T-cell (primary cell): ENCODE measurements around the gene NDUFS1. TPM values are rescaled to one million over a fixed set of nuclear protein-coding genes. Genes with fewer than 3 reads are reported as not detected.
"Not testable (repeated sequence)": the region's sequence is repeated elsewhere in the genome, so short reads cannot be mapped to it uniquely, and the experiment has no call there.

Experiments
- ATAC-seq, 4 experiments: fragments of 200-7000 bp in 3 of 4; fragments of 150-1000 bp in 1 of 4; cut with Tn5 transposase; replicated peaks in 1 of 4; 1 replicate in 3 of 4; 2 replicates in 1 of 4; pipeline ENCODE4 v1.10.0; 2021; ENCODE audit warnings: moderate library complexity in 3 of 4, mild to moderate bottlenecking in 2 of 4, moderate number of reproducible peaks in 1 of 4
- CTCF ChIA-PET, 2 donors: fragments of 300-600 bp; sonication (Branson Sonifier 250); formaldehyde crosslinking; loops; one replicate each; lab custom pipeline; 2022; ENCODE audit warnings: antibody characterized with exemption in 2 of 2; lab: Charles Lee
- POLR2A ChIA-PET, 2 donors: fragments of 300-600 bp; sonication (Branson Sonifier 250); formaldehyde crosslinking; loops; one replicate each; lab custom pipeline; 2022; ENCODE audit warnings: antibody characterized with exemption in 2 of 2; lab: Charles Lee
- DNase-seq, 35 experiments: peaks; one replicate each; pipeline versions ENCODE4 v3.0.0 to v3.0.0-alpha.2; 2013 to 2023
- H3K27ac ChIP-seq: one replicate; pipeline ENCODE4 v1.5.1; 2013; ENCODE audit warnings: low read length
- H3K27me3 ChIP-seq, 2 experiments: replicated peaks in 1 of 2; 1 replicate in 1 of 2; 2 replicates in 1 of 2; pipeline versions ENCODE4 v1.6.1 to v1.7.0; 2013; ENCODE audit warnings: low read length in 1 of 2, mixed read lengths in 1 of 2; ENCODE audit not compliant: control insufficient read depth in 2 of 2, insufficient read depth in 2 of 2; ENCODE audit errors: extremely low read depth in 1 of 2
- H3K36me3 ChIP-seq, 2 donors: 1 replicate in 1 of 2; 2 replicates in 1 of 2; pipeline versions ENCODE4 v1.6.1 to v1.7.0; 2013; ENCODE audit warnings: low read length in 1 of 2; ENCODE audit not compliant: control insufficient read depth in 2 of 2, insufficient read depth in 1 of 2; ENCODE audit errors: extremely low read depth in 1 of 2
- H3K4me1 ChIP-seq, 2 experiments: 1 replicate in 1 of 2; 2 replicates in 1 of 2; pipeline versions ENCODE4 v1.6.1 to v1.7.0; 2013; ENCODE audit warnings: low read length in 2 of 2, mixed read lengths in 1 of 2; ENCODE audit not compliant: insufficient read depth in 2 of 2, control insufficient read depth in 1 of 2; ENCODE audit errors: extremely low read depth in 1 of 2
- H3K4me3 ChIP-seq, 2 donors: 1 replicate in 1 of 2; 2 replicates in 1 of 2; pipeline versions ENCODE4 v1.5.1 to v1.7.0; 2013; ENCODE audit warnings: mild to moderate bottlenecking in 2 of 2, low read length in 1 of 2, moderate library complexity in 1 of 2; ENCODE audit not compliant: control insufficient read depth in 1 of 2; ENCODE audit errors: extremely low read depth in 1 of 2
- H3K9me3 ChIP-seq: 2 replicates; pipeline ENCODE4 v1.7.0; 2013
- H3K27ac Mint-ChIP-seq, 2 donors: one replicate each; pipeline ENCODE4 v1.8.0; 2020 to 2021; ENCODE audit warnings: mild to moderate bottlenecking in 2 of 2, mixed read lengths in 2 of 2
- H3K27me3 Mint-ChIP-seq, 2 donors: one replicate each; pipeline ENCODE4 v1.8.0; 2021 to 2022; ENCODE audit warnings: mixed read lengths in 2 of 2
- H3K36me3 Mint-ChIP-seq: one replicate; pipeline ENCODE4 v1.8.0; 2021; ENCODE audit warnings: mixed read lengths
- H3K4me1 Mint-ChIP-seq, 3 donors: one replicate each; pipeline ENCODE4 v1.8.0; 2020 to 2022; ENCODE audit warnings: mixed read lengths in 3 of 3, mild to moderate bottlenecking in 1 of 3
- H3K4me3 Mint-ChIP-seq, 3 donors: one replicate each; pipeline ENCODE4 v1.8.0; 2020 to 2022; ENCODE audit warnings: mild to moderate bottlenecking in 3 of 3, mixed read lengths in 3 of 3, moderate library complexity in 3 of 3
- H3K9me3 Mint-ChIP-seq, 3 donors: one replicate each; pipeline ENCODE4 v1.8.0; 2020 to 2022; ENCODE audit warnings: mixed read lengths in 3 of 3
- WGBS: methylation state at CpG from one replicate; pipeline ENCODE4 v1.1.5; 2013; ENCODE audit warnings: missing lambda C conversion rate; ENCODE audit not compliant: insufficient coverage; 5-methylcytosine and 5-hydroxymethylcytosine counted together
- total RNA-seq, 35 experiments: library from RNA in 6 of 35; stranded (reverse) in 6 of 35; fragments of 120-200 nt in 1 of 35; gene quantifications; one replicate each; pipeline versions ENCODE4 v1.2.1 to v1.2.4 and lab custom pipeline; 2013 to 2026

NDUFS1 gene
- total RNA-seq (10 to 100 TPM; 42.1 to 58.1 (median 51.4) TPM), total RNA-seq (lab: John Stamatoyannopoulos, UW) (47.9 to 172 (median 103) reads per million in 29 experiments)
- total RNA-seq (2013), result 58.5 TPM

- Histone ChIP-seq H3K36me3 (peaks cover 0 to 26% of the 10 kb centered on the region in 2 donors), H3K4me1 (peaks cover 13 to 25% of the 10 kb centered on the region in 2 experiments), H3K27ac (peak within 1 kb of the TSS; percentile 73), H3K4me3 (peak within 1 kb of the TSS; percentile 78 to 96), H3K27me3 (no peaks in the 10 kb centered on the region), H3K9me3 (no peaks in the 10 kb centered on the region)
- WGBS, result under 1% methylated on average over 54 of the region's 64 CpGs
- H3K27ac Mint-ChIP-seq, result peak within 1 kb of the TSS; percentile 96 to 98
- peak within 1 kb of the TSS; percentile 95 to 99 (median 99) for H3K4me3 Mint-ChIP-seq
- H3K36me3 Mint-ChIP-seq, result peaks cover 26% of the 10 kb centered on the region
- no peaks in the 10 kb centered on the region for H3K9me3 Mint-ChIP-seq
- DNase-seq (peak; percentile 92 to 98 (median 96)), ATAC-seq (peak; percentile 87 to 90 (median 88))
- H3K27me3 Mint-ChIP-seq, result no peaks in the 10 kb centered on the region
- peaks cover 57 to 63% (median 62%) of the 10 kb centered on the region in 3 donors for H3K4me1 Mint-ChIP-seq
- CTCF ChIA-PET, result interaction anchor here (0.7 to 1.4 kb wide), 2 partner anchors 63 to 74 kb away, joined by 3 to 7 read pairs; partner anchors contain the start of gene INO80D (in 1 of the 2)
- POLR2A ChIA-PET, result interaction anchor here (0.6 to 0.7 kb wide), 3 partner anchors 11 to 75 kb away, joined by 3 read pairs; partner anchors contain the start of gene INO80D (in 1 of the 2)
These were observed at the start of gene NDUFS1, which contains the start of gene EEF1B2 for GRCh38 chr2:206159346-206160124. TSS of gene NDUFS1 (minus strand) at chr2:206159444. CDS start at chr2:206153678, 5,766 bp downstream. TSS of gene EEF1B2 (plus strand) at chr2:206159895. CDS start at chr2:206159980, 85 bp downstream.

DNA sequence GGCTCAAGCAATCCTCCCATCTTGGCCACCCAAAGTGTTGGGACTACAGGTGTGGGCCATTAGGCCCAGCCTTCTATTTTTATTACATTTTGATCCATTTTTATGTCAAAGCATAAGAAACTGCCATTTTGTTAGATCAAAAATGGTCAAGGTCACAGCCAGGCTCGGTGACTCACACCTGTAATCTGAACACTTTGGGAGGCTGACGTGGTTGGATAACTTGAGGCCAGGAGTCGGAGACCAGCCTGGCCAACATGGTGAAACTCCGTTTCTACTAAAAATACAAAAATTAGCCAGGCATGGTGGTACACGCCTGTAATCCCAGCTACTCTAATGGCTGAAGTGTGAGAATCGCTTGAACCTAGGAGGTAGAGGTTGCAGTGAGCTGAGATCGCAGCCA, 49.7 kb upstream of the NDUFS1 start:
- WGBS, result 100% methylated on average over 3 of the region's 7 CpGs
- Histone ChIP-seq H3K9me3 (no peaks in the 10 kb centered on the region), H3K27ac (no peak overlapping the region), H3K4me3 (no peak overlapping the region), H3K36me3 (no peaks in the 10 kb centered on the region), H3K4me1 (no peaks in the 10 kb centered on the region), H3K27me3 (peaks cover 0 to 2% of the 10 kb centered on the region in 2 experiments)
- Mint-ChIP-seq H3K4me1 (peaks cover 0 to 7% (median 0%) of the 10 kb centered on the region in 3 donors), H3K27ac (no peak overlapping the region), H3K36me3 (no peaks in the 10 kb centered on the region), H3K27me3 (peaks cover 4 to 7% of the 10 kb centered on the region in 2 donors), H3K4me3 (no peak overlapping the region), H3K9me3 (no peaks in the 10 kb centered on the region)
- DNase-seq, result no peak
- no peak for ATAC-seq
- POLR2A ChIA-PET, result no interaction called here
- CTCF ChIA-PET, result interaction anchor here in 1 of 2 donors (0.7 kb wide), 1 partner anchor 400 kb away, joined by 3 read pairs; no protein-coding TSS in a partner anchor

DNA sequence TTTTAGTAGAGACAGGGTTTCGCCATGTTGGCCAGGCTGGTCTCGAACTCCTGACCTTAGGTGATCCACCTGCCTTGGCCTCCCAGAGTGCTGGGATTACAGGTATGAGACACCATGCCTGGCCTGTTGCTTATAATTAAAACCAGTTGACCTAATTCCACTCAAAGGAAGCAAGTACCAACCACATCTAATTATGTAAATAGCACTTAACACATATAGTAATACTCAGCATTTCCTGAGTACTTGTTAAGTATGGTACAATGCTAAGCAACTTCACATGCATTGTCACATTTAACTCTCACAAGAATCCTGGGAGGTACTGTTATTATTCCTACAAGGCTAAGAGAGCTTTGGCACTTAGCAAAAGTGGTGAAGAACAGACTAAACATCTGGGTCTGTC, 48.1 kb upstream of the NDUFS1 start:
- H3K4me3 ChIP-seq, H3K4me1 Mint-ChIP-seq, H3K4me1 ChIP-seq, H3K9me3 ChIP-seq, POLR2A ChIA-PET, H3K27ac ChIP-seq, CTCF ChIA-PET, H3K36me3 ChIP-seq, DNase-seq, ATAC-seq, H3K27ac Mint-ChIP-seq, H3K9me3 Mint-ChIP-seq, H3K27me3 Mint-ChIP-seq, H3K36me3 Mint-ChIP-seq, H3K4me3 Mint-ChIP-seq: not testable (repeated sequence)
- no CpG with 5 or more reads among the region's 2 CpGs for WGBS
- H3K27me3 ChIP-seq, result peaks cover 1 to 10% of the 10 kb centered on the region in 2 experiments

DNA sequence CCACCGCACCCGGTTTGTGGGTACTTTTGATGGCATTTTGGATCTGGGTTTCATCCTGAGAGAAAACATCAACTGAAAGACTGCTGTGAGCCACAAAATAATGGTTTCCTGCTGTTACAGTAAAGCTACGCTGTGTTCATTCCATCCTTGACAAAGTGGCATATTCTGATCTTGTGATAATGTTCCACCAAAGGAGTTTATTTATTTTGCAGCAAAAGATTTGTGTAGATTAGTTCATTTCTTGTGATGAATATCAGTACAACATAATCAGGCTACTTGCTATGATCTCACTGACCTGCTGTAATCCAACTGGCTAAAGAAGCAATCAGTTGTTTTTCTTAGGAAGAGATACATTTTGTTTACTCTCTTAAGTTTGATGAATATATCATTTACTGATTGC, 45.5 kb upstream of the NDUFS1 start:
- H3K27ac Mint-ChIP-seq, result no peak overlapping the region
- H3K36me3 Mint-ChIP-seq, result no peaks in the 10 kb centered on the region
- CTCF ChIA-PET, result interaction anchor here in 1 of 2 donors (0.7 kb wide), 1 partner anchor 33 kb away, joined by 8 read pairs; no protein-coding TSS in a partner anchor
- Histone ChIP-seq H3K36me3 (no peaks in the 10 kb centered on the region), H3K4me1 (no peaks in the 10 kb centered on the region), H3K27me3 (peaks cover 0 to 10% of the 10 kb centered on the region in 2 experiments), H3K27ac (no peak overlapping the region), H3K4me3 (no peak overlapping the region), H3K9me3 (no peaks in the 10 kb centered on the region)
- 78% methylated on average over 2 of the region's 3 CpGs for WGBS
- H3K4me1 Mint-ChIP-seq, result peaks cover 0 to 5% (median 0%) of the 10 kb centered on the region in 3 donors
- H3K4me3 Mint-ChIP-seq, result no peak overlapping the region
- no peak for ATAC-seq
- no peaks in the 10 kb centered on the region for H3K9me3 Mint-ChIP-seq
- DNase-seq, result no peak
- POLR2A ChIA-PET, result interaction anchor here in 1 of 2 donors (0.7 kb wide), 1 partner anchor 11 kb away, joined by 10 read pairs; no protein-coding TSS in a partner anchor
- peaks cover 5 to 8% of the 10 kb centered on the region in 2 donors for H3K27me3 Mint-ChIP-seq

DNA sequence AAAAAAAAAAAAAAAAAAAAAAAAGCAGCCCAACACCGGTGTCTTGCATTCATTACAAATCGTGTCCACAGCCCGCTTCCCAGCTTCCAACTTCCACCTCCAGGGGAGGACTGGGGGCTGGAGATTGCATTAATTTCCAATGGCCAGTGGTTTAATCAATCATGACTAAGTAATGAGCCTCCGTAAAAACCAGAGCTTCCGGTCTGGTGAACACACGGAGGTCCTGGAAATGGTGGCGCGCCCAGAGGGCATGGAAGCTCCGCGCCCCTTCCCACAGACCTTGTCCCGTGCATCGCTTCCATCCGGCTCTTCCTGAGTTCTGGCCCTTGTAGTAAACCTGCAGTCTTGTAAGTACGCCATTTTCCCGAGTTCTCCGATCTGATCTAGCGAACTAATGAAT, 44.1 kb upstream of the NDUFS1 start:
- ATAC-seq, result no peak
- Histone ChIP-seq H3K27ac (no peak overlapping the region), H3K9me3 (no peaks in the 10 kb centered on the region), H3K27me3 (peaks cover 0 to 10% of the 10 kb centered on the region in 2 experiments), H3K36me3 (no peaks in the 10 kb centered on the region), H3K4me3 (no peak overlapping the region), H3K4me1 (no peaks in the 10 kb centered on the region)
- no peak for DNase-seq
- H3K36me3 Mint-ChIP-seq, result no peaks in the 10 kb centered on the region
- peaks cover 8 to 10% of the 10 kb centered on the region in 2 donors for H3K27me3 Mint-ChIP-seq
- ChIA-PET POLR2A (no interaction called here), CTCF (interaction anchor here in 1 of 2 donors (0.8 kb wide), 1 partner anchor 38 kb away, joined by 3 read pairs; no protein-coding TSS in a partner anchor)
- no peak overlapping the region for H3K27ac Mint-ChIP-seq
- H3K4me1 Mint-ChIP-seq, result peaks cover 0 to 5% (median 0%) of the 10 kb centered on the region in 3 donors
- WGBS, result 94% methylated on average over 13 of the region's 17 CpGs
- no peaks in the 10 kb centered on the region for H3K9me3 Mint-ChIP-seq
- H3K4me3 Mint-ChIP-seq, result no peak overlapping the region

GRCh38 chr2:206202446-206202845, 43.2 kb upstream of the NDUFS1 start:
- no peaks in the 10 kb centered on the region for H3K4me1 ChIP-seq
- DNase-seq (no peak), ATAC-seq (no peak)
- Mint-ChIP-seq H3K9me3 (no peaks in the 10 kb centered on the region), H3K4me1 (peaks cover 0 to 5% (median 0%) of the 10 kb centered on the region in 3 donors), H3K27me3 (peaks cover 8 to 10% of the 10 kb centered on the region in 2 donors), H3K4me3 (no peak overlapping the region), H3K36me3 (no peaks in the 10 kb centered on the region), H3K27ac (no peak overlapping the region)
- CTCF ChIA-PET, result interaction anchor here in 1 of 2 donors (0.6 kb wide), 2 partner anchors 38 to 87 kb away, joined by 3 to 4 read pairs; no protein-coding TSS in a partner anchor
- no peaks in the 10 kb centered on the region for H3K9me3 ChIP-seq
- H3K4me3 ChIP-seq, result no peak overlapping the region
- H3K36me3 ChIP-seq, result no peaks in the 10 kb centered on the region
- peaks cover 0 to 10% of the 10 kb centered on the region in 2 experiments for H3K27me3 ChIP-seq
- 84% methylated on average over 3 of the region's 16 CpGs for WGBS
- H3K27ac ChIP-seq, result no peak overlapping the region
- POLR2A ChIA-PET, result no interaction called here
